HUES64 (cell line): ENCODE data around the gene GPC6.

ENCODE experiments used
- H3K27ac ChIP-seq: 2 replicates; pipeline ENCODE4 v1.7.0; 2013; ENCODE audit warnings: low read depth, low read length, inconsistent platforms
- H3K27me3 ChIP-seq: 2 replicates; pipeline ENCODE4 v1.6.1; 2013; ENCODE audit warnings: mild to moderate bottlenecking, low read length; ENCODE audit not compliant: insufficient read depth
- H3K36me3 ChIP-seq: 2 replicates; pipeline ENCODE4 v1.6.1; 2013; ENCODE audit warnings: mild to moderate bottlenecking, low read length; ENCODE audit not compliant: insufficient read depth
- H3K4me1 ChIP-seq: 2 replicates; pipeline ENCODE4 v1.6.1; 2013; ENCODE audit warnings: mild to moderate bottlenecking, low read length, moderate library complexity; ENCODE audit not compliant: insufficient read depth
- H3K4me3 ChIP-seq: 2 replicates; pipeline ENCODE4 v1.5.1; 2013; ENCODE audit warnings: mild to moderate bottlenecking, low read length, moderate library complexity
- H3K9ac ChIP-seq: 2 replicates; pipeline ENCODE4 v1.6.1; 2013; ENCODE audit warnings: mild to moderate bottlenecking, low read depth, low read length
- H3K9me3 ChIP-seq: 2 replicates; pipeline ENCODE4 v1.6.1; 2013; ENCODE audit warnings: low read depth, low read length; ENCODE audit not compliant: insufficient read depth
- WGBS: fragments of 150-250, 120-280 bp; methylation state at CpG from one replicate; pipeline ENCODE4 v1.1.7; 2013; ENCODE audit warnings: missing lambda C conversion rate; 5-methylcytosine and 5-hydroxymethylcytosine counted together

Gene GPC6

DNA sequence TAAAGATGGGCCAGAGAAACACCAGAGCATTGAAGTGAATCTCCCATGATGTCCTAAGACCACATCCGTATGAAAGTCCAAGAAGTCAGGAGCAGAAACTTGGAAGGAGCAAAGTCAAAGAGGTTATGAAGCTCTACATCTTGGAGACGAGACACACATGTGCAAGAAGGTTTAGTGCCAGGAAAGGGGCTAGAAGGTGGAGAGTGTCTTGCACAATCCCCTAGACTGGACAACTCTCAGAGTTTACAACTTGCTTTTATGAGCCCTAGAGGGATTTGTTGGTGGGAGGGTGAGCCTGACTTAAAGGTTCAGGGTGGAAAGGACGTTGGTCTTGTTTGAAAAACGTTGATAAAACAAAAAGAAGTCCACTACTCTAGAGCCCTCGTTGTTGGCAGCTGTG is 150.6 kb downstream of the GPC6 start:
- 82% methylated on average over 5 of the region's 5 CpGs for WGBS
- no peak overlapping the region for H3K9ac ChIP-seq
- H3K27ac ChIP-seq = no peak overlapping the region
- H3K27me3 ChIP-seq = no peaks in the 10 kb centered on the region
- no peaks in the 10 kb centered on the region for H3K9me3 ChIP-seq
- H3K4me1 ChIP-seq = no peaks in the 10 kb centered on the region
- no peak overlapping the region for H3K4me3 ChIP-seq
- no peaks in the 10 kb centered on the region for H3K36me3 ChIP-seq

DNA sequence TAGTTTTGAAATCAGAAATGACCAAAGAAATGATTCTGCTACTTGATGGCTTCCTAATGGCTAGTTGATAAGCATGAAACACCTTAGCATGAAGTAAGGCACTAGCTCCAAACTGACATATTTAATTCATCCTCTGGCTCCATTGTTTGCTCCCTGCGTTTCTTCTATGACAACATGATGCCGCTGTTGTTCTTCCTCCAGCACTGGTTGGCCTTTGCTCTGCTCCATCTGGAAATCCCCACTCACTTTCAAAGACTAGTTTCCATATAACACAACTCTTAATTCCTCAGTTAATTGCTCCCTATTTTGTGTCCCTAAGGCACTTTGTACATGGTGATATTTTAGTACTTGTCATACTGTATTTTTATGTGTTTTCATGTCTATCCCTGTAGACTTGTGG is 151.6 kb downstream of the GPC6 start:
- 89% methylated on average over 2 of the region's 2 CpGs for WGBS
- Histone ChIP-seq H3K4me3 (no peak overlapping the region), H3K36me3 (no peaks in the 10 kb centered on the region), H3K9ac (no peak overlapping the region), H3K9me3 (no peaks in the 10 kb centered on the region), H3K4me1 (no peaks in the 10 kb centered on the region), H3K27me3 (no peaks in the 10 kb centered on the region), H3K27ac (no peak overlapping the region)

DNA sequence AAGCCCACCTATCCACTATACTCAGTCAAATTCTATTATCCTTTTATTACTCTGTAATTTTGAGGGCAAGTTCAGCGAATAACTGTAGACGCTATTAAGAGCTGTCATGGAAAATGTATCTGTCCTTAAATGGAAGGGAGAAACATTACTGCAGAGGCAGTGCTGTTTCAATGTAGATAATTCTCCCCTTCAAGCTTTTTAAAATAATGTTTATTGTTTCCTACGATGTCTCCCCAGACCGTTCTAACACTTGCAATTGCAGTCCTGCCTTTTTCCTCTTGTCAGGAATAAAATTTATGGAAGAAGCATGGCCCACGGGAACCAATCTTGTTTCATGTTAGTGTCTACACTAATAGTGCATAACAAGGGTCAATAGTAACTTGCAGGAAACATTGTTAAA is 159.5 kb downstream of the GPC6 start:
- no peaks in the 10 kb centered on the region for H3K9me3 ChIP-seq
- H3K4me1 ChIP-seq = 0 out of 2 replicates have a peak, but pooled peaks cover 6% of the 10 kb centered on the region
- no peak overlapping the region for H3K27ac ChIP-seq
- H3K36me3 ChIP-seq = no peaks in the 10 kb centered on the region
- H3K27me3 ChIP-seq = no peaks in the 10 kb centered on the region
- no peak overlapping the region for H3K4me3 ChIP-seq
- WGBS = 97% methylated on average over 5 of the region's 5 CpGs
- no peak overlapping the region for H3K9ac ChIP-seq

DNA sequence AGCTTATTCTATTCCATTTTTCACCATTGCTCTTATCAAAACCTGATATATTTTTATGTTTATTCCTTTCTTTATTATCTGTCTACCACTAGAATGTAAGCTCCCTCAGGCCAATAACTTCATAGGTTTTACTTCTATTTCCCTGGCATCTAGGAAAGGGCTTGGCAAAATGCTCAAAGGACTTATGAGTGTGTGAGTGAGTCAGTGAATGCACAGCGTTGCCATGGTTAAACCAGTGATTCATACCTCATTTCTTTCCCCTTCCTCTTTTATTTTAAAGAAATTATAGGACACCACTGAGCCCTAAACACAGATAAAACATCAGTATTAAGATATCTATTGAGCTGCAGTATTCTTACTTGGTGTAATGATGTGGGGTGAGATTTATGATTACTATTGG is 162.1 kb downstream of the GPC6 start:
- H3K27me3 ChIP-seq = no peaks in the 10 kb centered on the region
- no peaks in the 10 kb centered on the region for H3K9me3 ChIP-seq

DNA sequence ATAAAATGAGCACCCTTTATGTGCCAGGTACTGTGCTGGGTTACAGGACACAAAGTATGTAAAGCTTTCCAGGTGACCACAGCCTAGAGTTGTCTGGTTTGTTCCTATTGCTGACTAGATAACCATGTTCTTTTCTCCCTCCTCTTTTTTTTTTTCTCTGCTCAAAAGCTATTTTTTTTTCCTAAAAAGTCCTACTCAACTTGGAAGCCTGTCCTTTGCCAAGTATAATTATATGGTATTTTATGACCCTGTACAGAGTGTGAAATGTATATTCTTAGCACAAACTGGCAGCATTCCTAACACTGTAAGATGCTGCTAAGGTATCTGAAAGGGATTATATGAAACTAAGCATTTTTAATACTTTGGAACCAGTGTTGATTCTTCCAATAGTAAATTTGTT is 171.0 kb downstream of the GPC6 start:
- Histone ChIP-seq H3K27me3 (no peaks in the 10 kb centered on the region), H3K36me3 (no peaks in the 10 kb centered on the region), H3K27ac (no peak overlapping the region), H3K4me1 (no peaks in the 10 kb centered on the region), H3K4me3 (no peak overlapping the region), H3K9me3 (no peaks in the 10 kb centered on the region), H3K9ac (no peak overlapping the region)

More for the DNA sequence above, 162.1 kb downstream of the GPC6 start:
- WGBS = no CpG with 5 or more reads among the region's 1 CpG
- Histone ChIP-seq H3K27ac (no peak overlapping the region), H3K4me1 (0 out of 2 replicates have a peak, but pooled peaks cover 6% of the 10 kb centered on the region), H3K9ac (no peak overlapping the region), H3K4me3 (no peak overlapping the region), H3K36me3 (no peaks in the 10 kb centered on the region)

DNA sequence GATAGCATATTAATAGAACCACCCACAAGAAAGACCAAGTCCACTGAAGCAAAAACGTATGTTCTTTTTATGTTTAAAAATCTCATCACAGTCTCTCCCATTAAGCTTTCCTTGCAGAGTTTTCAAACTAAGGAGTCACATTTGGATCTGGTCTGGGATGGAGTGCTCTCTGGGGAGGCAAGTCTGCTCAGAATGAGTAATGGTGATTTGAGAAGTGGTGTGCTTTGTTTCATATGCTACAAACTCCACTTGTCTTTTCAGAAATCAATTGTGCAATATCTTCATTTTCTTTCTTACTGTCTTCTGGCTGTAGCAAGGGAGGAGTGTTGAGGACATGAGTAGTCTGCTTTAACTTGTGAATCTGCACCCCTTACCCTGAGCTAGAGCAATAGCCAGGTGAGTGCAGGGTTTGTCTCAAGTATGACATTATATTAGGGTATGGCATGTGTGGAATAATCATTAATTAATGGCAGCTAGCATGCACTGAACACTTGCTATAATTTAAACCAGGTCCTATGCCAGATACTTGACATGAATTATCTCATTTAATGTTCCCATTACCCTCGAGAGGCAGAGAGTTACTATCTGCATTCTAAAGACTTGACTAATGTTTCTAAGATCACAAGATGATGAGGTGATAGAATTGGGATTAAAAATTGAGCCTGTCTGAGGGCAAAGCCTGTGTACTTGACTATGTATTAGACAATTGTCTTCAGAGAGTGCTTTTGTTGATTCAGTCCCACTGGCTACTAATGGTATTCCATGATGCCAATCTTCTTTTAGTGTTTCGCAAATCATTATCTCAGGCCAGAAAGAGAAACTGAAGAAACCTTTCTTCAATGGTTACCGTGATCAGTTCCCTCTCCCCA is 171.8 kb downstream of the GPC6 start:
- no peak overlapping the region for H3K4me3 ChIP-seq
- WGBS = 88% methylated on average over 4 of the region's 4 CpGs
- H3K27me3 ChIP-seq = no peaks in the 10 kb centered on the region
- H3K9ac ChIP-seq = no peak overlapping the region
- no peak overlapping the region for H3K27ac ChIP-seq
- no peaks in the 10 kb centered on the region for H3K36me3 ChIP-seq
- H3K9me3 ChIP-seq = no peaks in the 10 kb centered on the region
- H3K4me1 ChIP-seq = no peaks in the 10 kb centered on the region

DNA sequence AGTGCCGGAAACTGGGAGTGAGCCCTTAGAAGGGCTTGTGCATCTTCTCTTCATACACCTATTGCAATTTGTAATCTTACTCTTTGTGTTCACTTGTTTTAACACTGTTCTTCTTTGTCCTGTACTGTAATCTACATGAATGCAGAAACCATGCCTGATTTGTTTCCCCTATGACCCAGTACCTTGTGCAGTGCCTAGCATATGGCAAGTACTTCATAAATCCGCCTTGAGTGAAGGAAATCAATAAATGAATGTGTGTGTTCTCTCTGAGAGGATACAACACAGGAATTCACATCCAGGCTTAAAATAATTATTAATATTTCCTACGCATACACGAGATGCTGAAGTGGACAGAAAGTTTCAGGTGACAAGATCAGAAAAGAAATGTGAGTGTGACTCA is 172.6 kb downstream of the GPC6 start:
- H3K4me3 ChIP-seq = no peak overlapping the region
- H3K4me1 ChIP-seq = no peaks in the 10 kb centered on the region
- H3K27ac ChIP-seq = no peak overlapping the region
- no peaks in the 10 kb centered on the region for H3K27me3 ChIP-seq
- no peaks in the 10 kb centered on the region for H3K9me3 ChIP-seq
- H3K36me3 ChIP-seq = no peaks in the 10 kb centered on the region
- H3K9ac ChIP-seq = no peak overlapping the region
- WGBS = 95% methylated on average over 4 of the region's 4 CpGs

DNA sequence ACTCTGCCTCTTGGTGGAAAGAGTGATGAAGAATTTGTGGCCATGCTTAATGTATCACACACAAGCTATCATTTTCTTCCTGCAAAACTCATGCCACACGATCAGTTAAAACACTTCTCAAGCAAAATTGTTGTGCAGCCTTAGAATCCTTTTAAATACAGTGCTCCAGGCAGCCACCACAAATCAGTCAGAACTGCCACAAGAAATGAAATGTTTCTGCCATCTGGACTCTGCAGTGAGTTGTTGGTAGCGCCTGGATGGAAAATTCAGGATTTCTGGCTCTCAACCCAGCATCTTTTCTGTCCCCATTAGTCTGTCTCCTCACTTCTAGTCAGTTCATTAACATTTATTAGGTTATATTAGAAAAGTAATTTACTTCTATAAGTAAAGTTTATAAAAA is 179.5 kb downstream of the GPC6 start:
- Histone ChIP-seq H3K9me3 (no peaks in the 10 kb centered on the region), H3K4me1 (0 out of 2 replicates have a peak, but pooled peaks cover 5% of the 10 kb centered on the region), H3K36me3 (no peaks in the 10 kb centered on the region), H3K27me3 (no peaks in the 10 kb centered on the region), H3K9ac (no peak overlapping the region), H3K4me3 (no peak overlapping the region), H3K27ac (no peak overlapping the region)
- 91% methylated on average over 2 of the region's 2 CpGs for WGBS

DNA sequence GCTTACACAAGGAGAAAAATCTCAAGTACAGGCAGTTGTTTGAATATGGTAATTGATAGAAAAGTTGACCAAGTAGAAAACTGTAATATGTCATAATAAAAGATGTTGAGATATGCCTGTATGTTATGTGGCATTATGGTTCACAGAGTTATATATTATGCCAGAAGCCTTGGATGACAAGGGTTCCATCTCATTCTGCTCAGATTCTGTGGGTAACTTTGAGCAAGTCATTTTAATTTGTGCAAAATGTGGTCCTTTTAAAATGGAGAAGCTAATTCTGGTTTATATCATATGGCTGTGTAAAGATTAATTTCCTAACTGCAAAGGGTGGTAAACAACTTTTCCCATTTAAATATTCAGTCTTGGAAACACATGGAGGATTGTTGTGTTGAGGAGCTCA is 180.9 kb downstream of the GPC6 start:
- no peaks in the 10 kb centered on the region for H3K9me3 ChIP-seq
- H3K9ac ChIP-seq = no peak overlapping the region
- H3K4me1 ChIP-seq = 0 out of 2 replicates have a peak, but pooled peaks cover 5% of the 10 kb centered on the region
- H3K27ac ChIP-seq = no peak overlapping the region
- no peak overlapping the region for H3K4me3 ChIP-seq
- no peaks in the 10 kb centered on the region for H3K27me3 ChIP-seq
- no peaks in the 10 kb centered on the region for H3K36me3 ChIP-seq

DNA sequence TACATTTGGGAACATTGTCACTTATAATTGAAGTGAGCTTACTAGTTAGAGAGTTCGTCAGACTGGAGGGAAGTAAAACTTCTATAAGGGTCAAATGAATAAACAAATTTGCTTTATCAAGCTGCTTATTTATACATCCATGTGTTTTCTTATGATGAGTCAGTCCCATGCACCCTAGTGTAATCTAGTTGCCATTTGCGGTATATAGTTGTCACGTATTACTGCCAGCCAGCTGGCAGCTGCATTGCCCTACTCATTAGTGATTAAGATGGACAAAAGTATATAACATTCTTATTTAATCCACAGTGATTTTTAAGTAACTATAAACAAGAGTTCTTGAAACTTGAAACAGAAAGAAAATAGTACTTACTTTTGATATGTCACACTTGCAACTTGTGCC is 182.4 kb downstream of the GPC6 start:
- WGBS = 93% methylated on average over 3 of the region's 3 CpGs
- H3K4me1 ChIP-seq = peaks cover 9% of the 10 kb centered on the region

DNA sequence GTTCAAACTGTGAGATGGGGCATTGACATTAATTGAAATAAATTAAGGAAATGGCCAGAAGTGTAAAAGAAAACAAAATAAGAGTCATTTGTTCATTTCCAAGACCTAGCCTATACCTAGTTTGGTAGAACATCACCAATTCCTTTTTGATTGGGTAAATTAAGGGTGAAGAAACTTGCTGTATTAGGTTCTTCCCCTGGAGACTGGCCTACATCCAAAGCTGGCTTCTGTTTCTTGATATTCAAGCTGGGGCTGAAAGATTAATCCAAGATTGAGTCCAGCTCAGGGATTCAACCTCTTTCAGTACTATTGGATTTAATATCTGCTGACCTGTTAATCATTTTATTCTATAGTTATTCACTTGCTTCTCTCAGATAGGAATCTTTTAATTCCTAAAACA is 183.2 kb downstream of the GPC6 start:
- no peaks in the 10 kb centered on the region for H3K9me3 ChIP-seq
- H3K27me3 ChIP-seq = no peaks in the 10 kb centered on the region
- no peak overlapping the region for H3K27ac ChIP-seq
- no peak overlapping the region for H3K4me3 ChIP-seq
- no peaks in the 10 kb centered on the region for H3K36me3 ChIP-seq
- H3K9ac ChIP-seq = no peak overlapping the region
- H3K4me1 ChIP-seq = peaks cover 17% of the 10 kb centered on the region

More for the DNA sequence above, 182.4 kb downstream of the GPC6 start:
- H3K27me3 ChIP-seq = no peaks in the 10 kb centered on the region
- H3K27ac ChIP-seq = no peak overlapping the region
- H3K36me3 ChIP-seq = no peaks in the 10 kb centered on the region
- H3K9me3 ChIP-seq = no peaks in the 10 kb centered on the region
- no peak overlapping the region for H3K9ac ChIP-seq
- no peak overlapping the region for H3K4me3 ChIP-seq
